H1 (cell line): Measurements from ENCODE around the gene ZSCAN25. TPM values are rescaled to one million over a fixed set of nuclear protein-coding genes. Genes with fewer than 3 reads are reported as not detected.

Source experiments
- BCL11A ChIP-seq, 2 experiments: IDR thresholded peaks; one replicate each; pipeline ENCODE4 v1.6.1; 2011; ENCODE audit warnings: low read depth in 2 of 2, low read length in 2 of 2, mild to moderate bottlenecking in 2 of 2
- RAD21 ChIP-seq, 2 experiments: IDR thresholded peaks in 1 of 2; conservative IDR thresholded peaks in 1 of 2; 2 replicates each; pipeline ENCODE4 v1.6.1; 2011; ENCODE audit warnings: low read depth in 2 of 2, low read length in 2 of 2, improper control_type of control experiment in 1 of 2, inconsistent platforms in 1 of 2, mild to moderate bottlenecking in 1 of 2, moderate library complexity in 1 of 2
- polyA plus RNA-seq, 7 experiments: library from polyadenylated mRNA; depleted of rRNA in 3 of 7; stranded (reverse) in 5 of 7; unstranded in 2 of 7; fragments of >200 nt in 5 of 7; fragments of 200-250 nt in 2 of 7; gene quantifications; 1 replicate in 5 of 7; 2 replicates in 1 of 7; 4 replicates in 1 of 7; pipeline versions ENCODE4 v1.2.1 to v1.2.3, GENCODE V29; 2011 to 2013; ENCODE audit warnings: missing spikeins in 2 of 7, mixed read lengths in 2 of 7
- total RNA-seq: library from RNA; stranded (reverse); fragmentation: NEBNext Ultra II Directional; extraction: Animal tissue kit (Norgen Biotek cat#: 25700); gene quantifications from 2 replicates; pipeline ENCODE4 v1.2.1, GENCODE V29; 2021

The ZSCAN25 gene
- total and polyA plus RNA-seq, 2 of the 8 experiments (the other 6 are each of a cell fraction or from before 2014, with no cell fraction given): 10.1 to 18.6 TPM

DNA sequence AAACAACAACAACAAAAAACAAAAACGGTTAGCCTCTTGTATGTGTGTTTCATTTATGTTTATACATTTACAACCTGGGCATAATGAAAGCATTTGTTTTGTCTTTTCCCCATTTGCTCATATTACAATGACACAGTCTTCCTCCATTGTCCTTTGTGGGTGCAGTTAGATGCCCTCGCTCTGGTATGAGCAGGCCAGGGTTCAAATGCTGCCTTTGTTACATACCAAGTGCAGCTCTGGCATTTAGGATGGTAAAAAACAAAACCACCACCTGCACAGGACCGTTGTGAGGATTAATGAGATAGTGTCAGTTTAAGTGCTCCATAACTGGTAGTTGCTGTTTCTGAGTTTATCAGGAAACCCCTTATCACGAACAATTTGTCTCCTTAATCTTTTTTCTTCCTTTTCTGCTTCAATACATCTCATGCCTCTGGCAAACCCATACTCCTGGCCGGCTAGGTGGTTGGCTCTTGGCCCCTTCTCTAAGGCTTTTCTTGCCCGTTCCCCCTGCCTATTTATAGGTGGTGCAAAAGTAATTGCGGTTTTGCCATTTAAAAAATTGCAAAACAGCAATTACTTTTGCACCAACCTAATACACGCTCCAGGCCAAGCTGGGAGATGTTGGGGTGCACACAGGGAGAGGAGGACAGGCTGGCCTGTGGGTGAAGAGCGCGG is 37.3 kb upstream of the ZSCAN25 start (continued):
- TF ChIP-seq RAD21 (IDR thresholded peaks at IDR 0.05 in 1 of 2, conservative IDR thresholded peaks at IDR 0.05 in 1 of 2; ENCODE audit: low read depth in 2 of 2, low read length in 2 of 2) (no peak), BCL11A (IDR thresholded peaks at IDR 0.05; ENCODE audit: low read depth in 2 of 2, low read length in 2 of 2) (no peak)
